ENCODE results near the gene PGM5. TPM values are rescaled to one million over a fixed set of nuclear protein-coding genes. Genes with fewer than 3 reads are reported as not detected.

The PGM5 gene
- total and polyA plus RNA-seq, 2 of the 4 experiments (the other 2 are of a cell fraction), result 8.3 to 14.7 TPM

- Histone ChIP-seq H3K4me3 (ENCODE audit: insufficient read depth, low read depth, low read length) (no peak overlapping the region), H3K4me1 (ENCODE audit: control insufficient read depth, insufficient read depth, low read length) (0 out of 2 replicates have a peak, but pooled peaks cover 2% of the 10 kb centered on the region), H2BK120ac (ENCODE audit: low read depth, low read length) (peak overlapping the region; percentile 28), H4K91ac (ENCODE audit: insufficient read depth, low read depth, low read length) (peak overlapping the region; percentile 56; the same call in 1 of the 2 replicates), H3K4ac (ENCODE audit: low read depth, low read length) (peak overlapping the region; percentile 69; the same call in 1 of the 2 replicates), H2AFZ (replicated peaks; ENCODE audit: low read length, poor library complexity) (no peak overlapping the region), H2BK5ac (ENCODE audit: low read depth, low read length, poor library complexity, severe bottlenecking) (peak overlapping the region; percentile 47), H3K14ac (replicated peaks; ENCODE audit: low read depth, low read length) (no peak overlapping the region), H2AK9ac (replicated peaks; ENCODE audit: low read depth, low read length, poor library complexity) (no peak overlapping the region), H3K27me3 (ENCODE audit: control insufficient read depth, insufficient read depth, low read length) (no peaks in the 10 kb centered on the region), H3K9ac (ENCODE audit: low read depth, low read length) (0 out of 2 replicates have a peak overlapping the region, but pooled peaks have one; percentile 29), H3K9me3 (ENCODE audit: control insufficient read depth, insufficient read depth, low read length) (no peaks in the 10 kb centered on the region; the same call in 1 of the 2 replicates), H3K18ac (ENCODE audit: low read depth, low read length) (no peak overlapping the region), H2BK20ac (ENCODE audit: low read depth, low read length) (peak overlapping the region; percentile 26; the same call in 1 of the 2 replicates), H2BK15ac (ENCODE audit: low read depth, low read length) (0 out of 3 replicates have a peak overlapping the region, but pooled peaks have one; percentile 50), H2AK5ac (ENCODE audit: low read depth, low read length) (no peak overlapping the region), H3K4me2 (ENCODE audit: low read depth, low read length) (peak overlapping the region; percentile 43), H3K27ac (ENCODE audit: insufficient read depth, low read length) (peak overlapping the region; percentile 50; the same call in 1 of the 2 replicates), H4K8ac (ENCODE audit: low read depth in 2 of 2, low read length in 2 of 2) (peak overlapping the region; percentile 21 to 26; a peak in 3 of 4 replicates), H3K9me1 (ENCODE audit: insufficient read depth, low read length) (no peaks in the 10 kb centered on the region), H3K79me1 (ENCODE audit: low read depth in 1 of 2, low read length in 2 of 2) (no peaks in the 10 kb centered on the region), H3K36me3 (ENCODE audit: control insufficient read depth, insufficient read depth, low read length) (no peaks in the 10 kb centered on the region), H3K23ac (ENCODE audit: low read depth, low read length) (no peak overlapping the region), H4K20me1 (ENCODE audit: insufficient read depth, low read length) (no peaks in the 10 kb centered on the region), H3K56ac (ENCODE audit: extremely low read depth, insufficient read depth, low read length) (no peak overlapping the region), H4K5ac (ENCODE audit: low read depth, low read length) (peak overlapping the region; percentile 19; the same call in 1 of the 2 replicates)
- intact Hi-C loops (cut with micrococcal nuclease), result no loop called here
- ChIA-PET CTCF (no interaction called here), POLR2A (ENCODE audit: unreplicated experiment) (no interaction called here)
- no TSS peak for BruUV-seq (replicated peaks)
- in situ Hi-C loops (cut with MboI; ENCODE audit: low sequenced_read_pairs), result no loop called here
- DNase-seq, result peak; percentile 44
- WGBS, 2 experiments (ENCODE audit: extremely low coverage in 2 of 2, insufficient read length in 1 of 2), result no CpG with 5 or more reads among the region's 7 CpGs
- dilution Hi-C loops (cut with HindIII; ENCODE audit: low sequenced_read_pairs, unreplicated experiment), result no loop called here
- TF ChIP-seq MAZ (IDR thresholded peaks at IDR 0.05; ENCODE audit: borderline replicate concordance, low read depth, low read length), result no peak
- no peak for TF ChIP-seq CHD1 (IDR thresholded peaks at IDR 0.05; ENCODE audit: low read depth, low read length)
- TF ChIP-seq RAD21 (IDR thresholded peaks at IDR 0.05; ENCODE audit: low read length), result no peak
- no peak for TF ChIP-seq FOS (IDR thresholded peaks at IDR 0.05; ENCODE audit: low read depth, low read length)
- TF ChIP-seq BHLHE40 (IDR thresholded peaks at IDR 0.05; ENCODE audit: low read depth, low read length), result no peak
- TF ChIP-seq MXI1 (IDR thresholded peaks at IDR 0.05; ENCODE audit: borderline replicate concordance, low read depth, low read length), result no peak
- TF ChIP-seq RFX5 (IDR thresholded peaks at IDR 0.05; ENCODE audit: low read depth, low read length), result no peak
- peak; percentile 96 for ATAC-seq (ENCODE audit: low read depth)
Observed at GRCh38 chr9:68446836-68447235, 90.4 kb downstream of the PGM5 start.
